SK-N-MC (cell line): ENCODE measurements around the gene APP.

Experiments
- EZH2 ChIP-seq: fragments of 200-600 bp; sonication (generic); IDR thresholded peaks from one replicate; pipeline ENCODE4 v1.6.1; 2017; ENCODE audit warnings: antibody characterized with exemption
- FOXP2 ChIP-seq: optimal IDR thresholded peaks from 2 replicates; pipeline ENCODE3; 2011; ENCODE audit warnings: mild to moderate bottlenecking, moderate library complexity; ENCODE audit not compliant: insufficient read depth; ENCODE audit errors: extremely low read length, control extremely low read depth
- POLR2AphosphoS5 ChIP-seq: IDR thresholded peaks from 2 replicates; pipeline ENCODE4 v1.6.1; 2012; ENCODE audit warnings: mild to moderate bottlenecking, low read depth, low read length, borderline replicate concordance

- TF ChIP-seq POLR2AphosphoS5 = no peak
- no peak for TF ChIP-seq EZH2
- no peak for TF ChIP-seq FOXP2
These were observed 5.2 kb downstream of the APP start for GRCh38 chr21:26165331-26165730.
